IMR-90 (cell line): ENCODE results near the gene VEGFC. TPM values are rescaled to one million over a fixed set of nuclear protein-coding genes. Genes with fewer than 3 reads are reported as not detected.

ENCODE experiments used
- ATAC-seq: fragments of 200-7000 bp; cut with Tn5 transposase; 2 replicates; pipeline ENCODE4 v1.9.1; 2020; ENCODE audit warnings: low read depth, mild to moderate bottlenecking, moderate library complexity
- BruUV-seq: library from RNA; stranded (reverse); fragments of 400-500 nt; replicated peaks from 2 replicates; lab custom pipeline; 2021; lab: Mats Ljungman, UMichigan
- CTCF ChIA-PET: fragments of 300-600 bp; formaldehyde crosslinking; extraction: SDS; loops from one replicate; lab custom pipeline; 2021; ENCODE audit warnings: antibody characterized with exemption; lab: Yijun Ruan, JAX
- POLR2A ChIA-PET: fragments of 300-600 bp; sonication (Branson Sonifier 250); formaldehyde crosslinking; loops from one replicate; lab custom pipeline; 2022; ENCODE audit warnings: antibody characterized with exemption; ENCODE audit not compliant: unreplicated experiment; lab: Charles Lee
- DNase-seq: peaks from one replicate; pipeline ENCODE4 v3.0.0; 2013
- H2AFZ ChIP-seq: replicated peaks from 2 replicates; pipeline ENCODE3; 2013; ENCODE audit warnings: low read length, mild to moderate bottlenecking; ENCODE audit not compliant: poor library complexity
- H2AK5ac ChIP-seq: 2 replicates; pipeline ENCODE4 v1.6.1; 2013; ENCODE audit warnings: low read depth, low read length, inconsistent platforms
- H2AK9ac ChIP-seq: replicated peaks from 2 replicates; pipeline ENCODE3; 2013; ENCODE audit warnings: mild to moderate bottlenecking, low read depth, low read length, moderate library complexity; ENCODE audit not compliant: poor library complexity
- H2BK120ac ChIP-seq: 2 replicates; pipeline ENCODE4 v1.6.1; 2013; ENCODE audit warnings: low read depth, low read length, inconsistent platforms
- H2BK15ac ChIP-seq: 3 replicates; pipeline ENCODE4 v1.6.1; 2013; ENCODE audit warnings: low read depth, low read length, inconsistent platforms
- H2BK20ac ChIP-seq: 2 replicates; pipeline ENCODE4 v1.6.1; 2013; ENCODE audit warnings: low read depth, mild to moderate bottlenecking, inconsistent platforms, low read length, moderate library complexity
- H2BK5ac ChIP-seq: 2 replicates; pipeline ENCODE4 v1.6.1; 2013; ENCODE audit warnings: mild to moderate bottlenecking, low read depth, low read length, inconsistent platforms; ENCODE audit not compliant: poor library complexity, severe bottlenecking
- H3K14ac ChIP-seq: replicated peaks from 2 replicates; pipeline ENCODE4 v1.6.1; 2013; ENCODE audit warnings: low read depth, low read length, inconsistent platforms
- H3K18ac ChIP-seq: 2 replicates; pipeline ENCODE4 v1.6.1; 2013; ENCODE audit warnings: low read depth, low read length, control low read depth
- H3K23ac ChIP-seq: 2 replicates; pipeline ENCODE4 v1.6.1; 2013; ENCODE audit warnings: low read depth, low read length, inconsistent platforms
- H3K27ac ChIP-seq: 2 replicates; pipeline ENCODE4 v1.5.1; 2013; ENCODE audit warnings: mild to moderate bottlenecking, control low read depth, low read length; ENCODE audit not compliant: insufficient read depth
- H3K27me3 ChIP-seq: 2 replicates; pipeline ENCODE4 v1.6.1; 2013; ENCODE audit warnings: low read length; ENCODE audit not compliant: control insufficient read depth, insufficient read depth
- H3K36me3 ChIP-seq: 2 replicates; pipeline ENCODE4 v1.6.1; 2013; ENCODE audit warnings: low read length, mixed read lengths; ENCODE audit not compliant: control insufficient read depth, insufficient read depth
- H3K4ac ChIP-seq: 2 replicates; pipeline ENCODE4 v1.6.1; 2013; ENCODE audit warnings: low read depth, low read length, inconsistent platforms
- H3K4me1 ChIP-seq: 2 replicates; pipeline ENCODE4 v1.6.1; 2013; ENCODE audit warnings: low read length, mixed read lengths; ENCODE audit not compliant: control insufficient read depth, insufficient read depth
- H3K4me2 ChIP-seq: 2 replicates; pipeline ENCODE4 v1.6.1; 2013; ENCODE audit warnings: low read depth, mild to moderate bottlenecking, control low read depth, low read length, moderate library complexity
- H3K4me3 ChIP-seq: 2 replicates; pipeline ENCODE4 v1.5.1; 2013; ENCODE audit warnings: low read depth, mild to moderate bottlenecking, control low read depth, low read length, moderate library complexity; ENCODE audit not compliant: insufficient read depth
- H3K56ac ChIP-seq: 2 replicates; pipeline ENCODE4 v1.6.1; 2013; ENCODE audit warnings: low read length, inconsistent platforms; ENCODE audit not compliant: insufficient read depth; ENCODE audit errors: extremely low read depth
- H3K79me1 ChIP-seq, 2 experiments: 2 replicates each; pipeline ENCODE4 v1.6.1; 2013; ENCODE audit warnings: low read length in 2 of 2, inconsistent platforms in 1 of 2, low read depth in 1 of 2
- H3K9ac ChIP-seq: 2 replicates; pipeline ENCODE4 v1.6.1; 2013; ENCODE audit warnings: low read depth, low read length, control low read depth
- H3K9me1 ChIP-seq: 2 replicates; pipeline ENCODE4 v1.6.1; 2013; ENCODE audit warnings: low read length, inconsistent platforms; ENCODE audit not compliant: insufficient read depth
- H3K9me3 ChIP-seq: 2 replicates; pipeline ENCODE4 v1.6.1; 2013; ENCODE audit warnings: low read length; ENCODE audit not compliant: control insufficient read depth, insufficient read depth
- H4K20me1 ChIP-seq: 2 replicates; pipeline ENCODE4 v1.6.1; 2013; ENCODE audit warnings: low read length, inconsistent platforms; ENCODE audit not compliant: insufficient read depth
- H4K5ac ChIP-seq: 2 replicates; pipeline ENCODE4 v1.6.1; 2013; ENCODE audit warnings: mild to moderate bottlenecking, low read depth, low read length, control low read depth
- H4K8ac ChIP-seq, 2 experiments: 2 replicates each; pipeline ENCODE4 v1.6.1; 2013; ENCODE audit warnings: low read depth in 2 of 2, low read length in 2 of 2, control low read depth in 1 of 2, inconsistent platforms in 1 of 2
- H4K91ac ChIP-seq: 2 replicates; pipeline ENCODE4 v1.6.1; 2013; ENCODE audit warnings: low read depth, low read length, inconsistent platforms; ENCODE audit not compliant: insufficient read depth
- BHLHE40 ChIP-seq: fragments of 150-350 bp; IDR thresholded peaks from 2 replicates; pipeline ENCODE4 v1.6.1; 2016; ENCODE audit warnings: mild to moderate bottlenecking, low read depth, low read length
- CHD1 ChIP-seq: IDR thresholded peaks from 2 replicates; pipeline ENCODE4 v1.6.1; 2012; ENCODE audit warnings: low read depth, low read length, improper control_type of control experiment
- CTCF ChIP-seq: conservative IDR thresholded peaks from 2 replicates; pipeline ENCODE4 v1.5.1; 2012; ENCODE audit warnings: mild to moderate bottlenecking, low read depth, low read length, improper control_type of control experiment
- MAZ ChIP-seq: IDR thresholded peaks from 2 replicates; pipeline ENCODE4 v1.6.1; 2012; ENCODE audit warnings: low read depth, mild to moderate bottlenecking, low read length, improper control_type of control experiment, moderate library complexity, borderline replicate concordance
- RCOR1 ChIP-seq: IDR thresholded peaks from 2 replicates; pipeline ENCODE4 v1.6.1; 2012; ENCODE audit warnings: mild to moderate bottlenecking, low read length, improper control_type of control experiment; ENCODE audit not compliant: insufficient replicate concordance
- WGBS, 2 experiments: methylation state at CpG; one replicate each; pipeline versions ENCODE4 v1.1.5 to v1.1.7; 2013; ENCODE audit warnings: missing lambda C conversion rate in 2 of 2; ENCODE audit not compliant: insufficient read length in 1 of 2; ENCODE audit errors: extremely low coverage in 2 of 2; 5-methylcytosine and 5-hydroxymethylcytosine counted together
- dilution Hi-C: fragments of 300-500 bp; cut with HindIII; formaldehyde crosslinking; loops from one replicate; pipeline ENCODE4 v1.14.3; 2018; ENCODE audit warnings: low sequenced_read_pairs; ENCODE audit not compliant: unreplicated experiment
- in situ Hi-C: fragments of 300-500 bp; cut with MboI; formaldehyde crosslinking; loops from 3 replicates; pipeline ENCODE4 v1.14.3; 2019; ENCODE audit warnings: low sequenced_read_pairs, inconsistent platforms, mixed read lengths
- intact Hi-C: fragments of 100-400 bp; cut with micrococcal nuclease; formaldehyde crosslinking; loops from 2 replicates; pipeline ENCODE4 v1.10.0; 2022
- polyA plus RNA-seq, 3 experiments: library from polyadenylated mRNA; depleted of rRNA; stranded (reverse); fragments of >200 nt; gene quantifications; 2 replicates each; pipeline ENCODE4 v1.2.3, GENCODE V29; 2012; ENCODE audit warnings: low replicate concordance in 1 of 3
- total RNA-seq: library from RNA; depleted of rRNA; stranded (reverse); fragments of >200 nt; gene quantifications from 2 replicates; pipeline ENCODE4 v1.2.3, GENCODE V29; 2012

VEGFC gene
- total and polyA plus RNA-seq, 2 of the 4 experiments (the other 2 are of a cell fraction), result 22.9 to 49.7 TPM

- TF ChIP-seq CTCF, result no peak
- TF ChIP-seq CHD1, result no peak
Measured at GRCh38 chr4:176788248-176788647, 4.5 kb downstream of the VEGFC start (continued).

- H3K27me3 ChIP-seq, result no peaks in the 10 kb centered on the region
- H3K9me1 ChIP-seq, result peaks cover 12% of the 10 kb centered on the region
- peak overlapping the region; percentile 3; the same call in 1 of the 2 replicates for H3K23ac ChIP-seq
- ChIA-PET POLR2A (no interaction called here), CTCF (no interaction called here)
- H3K4me3 ChIP-seq, result no peak overlapping the region
- H3K14ac ChIP-seq, result 0 out of 2 replicates have a peak overlapping the region, but pooled peaks have one; percentile 0
- peaks cover 69% of the 10 kb centered on the region; the same call in 1 of the 2 replicates for H4K20me1 ChIP-seq
- in situ Hi-C loops (loop anchor here (25.0 kb wide), 2 partner anchors 398 to 552 kb away; no protein-coding TSS in a partner anchor), intact Hi-C loops (no loop called here), dilution Hi-C loops (no loop called here)
- TF ChIP-seq BHLHE40, result no peak
- TF ChIP-seq RCOR1, result no peak
- no peak for TF ChIP-seq MAZ
- H2AK9ac ChIP-seq, result no peak overlapping the region
- peak; percentile 66 for DNase-seq
- 80% methylated on average over 1 of the region's 2 CpGs; no CpG with 5 or more reads in 1 of the 2 experiments for WGBS, 2 experiments
- no peak overlapping the region for H3K56ac ChIP-seq
- H2BK20ac ChIP-seq, result no peak overlapping the region
- no peak overlapping the region; the same call in 2 of the 3 replicates for H2BK15ac ChIP-seq
- no peak overlapping the region for H4K5ac ChIP-seq
- H3K9me3 ChIP-seq, result no peaks in the 10 kb centered on the region
- H3K79me1 ChIP-seq, result peaks cover 0 to 6% of the 10 kb centered on the region in 2 experiments; a peak in 1 of 4 replicates
- peaks cover 23% of the 10 kb centered on the region for H3K4me1 ChIP-seq
- H4K8ac ChIP-seq, result 0 out of 4 replicates have a peak overlapping the region, but pooled peaks of 1 of the 2 experiments have one; percentile 1
- H2BK120ac ChIP-seq, result no peak overlapping the region
- H3K4me2 ChIP-seq, result no peak overlapping the region; the same call in 1 of the 2 replicates
- H3K4ac ChIP-seq, result no peak overlapping the region
- peak overlapping the region; percentile 12; the same call in 1 of the 2 replicates for H2AK5ac ChIP-seq
- no peak overlapping the region for H3K27ac ChIP-seq
- peak overlapping the region; percentile 21 for H2BK5ac ChIP-seq
- no peaks in the 10 kb centered on the region; the same call in 1 of the 2 replicates for H3K36me3 ChIP-seq
- H3K9ac ChIP-seq, result no peak overlapping the region; the same call in 1 of the 2 replicates
- ATAC-seq, result peak; percentile 44
- BruUV-seq, result no TSS peak
- H4K91ac ChIP-seq, result no peak overlapping the region
- H3K18ac ChIP-seq, result no peak overlapping the region
- no peak overlapping the region for H2AFZ ChIP-seq
Measured at GRCh38 chr4:176784816-176785215, 7.9 kb downstream of the VEGFC start.
